Stomach (tissue), 9 donors: ENCODE measurements around the gene ENOX1. TPM values are rescaled to one million over a fixed set of nuclear protein-coding genes. Genes with fewer than 3 reads are reported as not detected.

Experiments used
- DNase-seq, 2 donors: peaks; one replicate each; pipeline versions ENCODE4 v3.0.0 to v3.0.0-alpha.2; 2013 to 2019
- H3K27ac ChIP-seq, 5 donors: fragments of 200-600 bp in 4 of 5; sonication (generic) in 4 of 5; one replicate each; pipeline ENCODE4 v1.5.1; 2013 to 2019; ENCODE audit warnings: mild to moderate bottlenecking in 1 of 5, moderate library complexity in 1 of 5
- H3K27me3 ChIP-seq, 3 donors: fragments of 200-600 bp; sonication (generic); one replicate each; pipeline ENCODE4 v1.5.1; 2017 to 2019; ENCODE audit warnings: mixed run types in 1 of 3
- H3K36me3 ChIP-seq, 4 donors: fragments of 200-600 bp; sonication (generic); 1 replicate in 3 of 4; 2 replicates in 1 of 4; pipeline ENCODE4 v1.5.1; 2016 to 2019
- H3K4me1 ChIP-seq, 4 donors: fragments of 200-600 bp; sonication (generic); one replicate each; pipeline ENCODE4 v1.5.1; 2016 to 2019
- H3K4me3 ChIP-seq, 4 donors: fragments of 200-600 bp; sonication (generic) in 3 of 4; one replicate each; pipeline ENCODE4 v1.5.1; 2016 to 2019; ENCODE audit warnings: mild to moderate bottlenecking in 1 of 4
- H3K9me3 ChIP-seq, 4 donors: fragments of 200-600 bp; sonication (generic); one replicate each; pipeline ENCODE4 v1.5.1; 2016 to 2019
- CTCF ChIP-seq, 7 experiments: fragments of 450-650 bp in 4 of 7; fragments of 200-600 bp in 3 of 7; sonication (generic) in 3 of 7; IDR thresholded peaks; one replicate each; pipeline ENCODE4 v1.5.1; 2016 to 2019; ENCODE audit warnings: antibody characterized with exemption in 7 of 7, control low read depth in 2 of 7, mild to moderate bottlenecking in 1 of 7
- EP300 ChIP-seq: sonication (generic); formaldehyde crosslinking; IDR thresholded peaks from one replicate; pipeline ENCODE4 v1.6.1; 2017; ENCODE audit warnings: antibody characterized with exemption
- POLR2A ChIP-seq, 4 donors: fragments of 450-650 bp; IDR thresholded peaks; one replicate each; pipeline ENCODE4 v1.6.1; 2016; ENCODE audit warnings: antibody characterized with exemption in 4 of 4, control low read depth in 2 of 4, mild to moderate bottlenecking in 1 of 4, moderate library complexity in 1 of 4
- POLR2AphosphoS5 ChIP-seq, 3 donors: sonication (generic); formaldehyde crosslinking; IDR thresholded peaks; one replicate each; pipeline ENCODE4 v1.6.1; 2016; ENCODE audit warnings: antibody characterized with exemption in 3 of 3
- WGBS, 5 donors: extraction: QIAGEN DNeasy Blood & Tissue Kit in 3 of 5; methylation state at CpG; one replicate each; pipeline versions ENCODE4 v1.1.5 to v1.1.7; 2013 to 2018; 5-methylcytosine and 5-hydroxymethylcytosine counted together
- intact Hi-C: fragments of 100-400 bp; cut with DNase I; formaldehyde crosslinking; loops from one replicate; pipeline ENCODE4 v1.15.1; 2023; ENCODE audit warnings: low total_unique reads
- polyA plus RNA-seq, 3 donors: library from polyadenylated mRNA; stranded (reverse); fragments of 200-250 nt; gene quantifications; one replicate each; pipeline ENCODE4 v1.2.3, GENCODE V29; 2013
- total RNA-seq, 5 donors: library from RNA; depleted of rRNA; stranded (reverse); fragments of >200 nt; gene quantifications; one replicate each; pipeline versions ENCODE4 v1.1.0 to v1.2.3, GENCODE V29; 2014 to 2016
- donor health status: healthy with polysubstance abuse.
- donor health status: Bipolar disorder and iron deficiency.
- donor health status: healthy.

ENOX1 gene
- total and polyA plus RNA-seq, 8 donors, result 0.46 to 6.2 (median 1.4) TPM; not detected in 1

GRCh38 chr13:43433691-43434141 lies 353.1 kb downstream of the ENOX1 start:
- Histone ChIP-seq H3K4me1 (peaks cover 0 to 7% (median 0%) of the 10 kb centered on the region in 4 donors), H3K9me3 (no peaks in the 10 kb centered on the region), H3K36me3 (no peaks in the 10 kb centered on the region), H3K4me3 (no peak overlapping the region), H3K27me3 (no peaks in the 10 kb centered on the region), H3K27ac (no peak overlapping the region)
- 80 to 96% (median 92%) methylated on average over 1 of the region's 1 CpG for WGBS, 5 donors
- intact Hi-C loops, result no loop called here
- no peak for DNase-seq
- TF ChIP-seq POLR2AphosphoS5 (IDR thresholded peaks at IDR 0.05) (no peak), EP300 (no peak), POLR2A (IDR thresholded peaks at IDR 0.05) (no peak), CTCF (IDR thresholded peaks at IDR 0.05) (no peak)

- intact Hi-C loops, result no loop called here
- Histone ChIP-seq H3K27ac (no peak overlapping the region), H3K36me3 (no peaks in the 10 kb centered on the region), H3K4me3 (no peak overlapping the region), H3K27me3 (no peaks in the 10 kb centered on the region), H3K9me3 (no peaks in the 10 kb centered on the region), H3K4me1 (peaks cover 0 to 7% (median 0%) of the 10 kb centered on the region in 4 donors)
- TF ChIP-seq CTCF (IDR thresholded peaks at IDR 0.05) (no peak), POLR2A (IDR thresholded peaks at IDR 0.05) (no peak), EP300 (no peak), POLR2AphosphoS5 (IDR thresholded peaks at IDR 0.05) (no peak)
- 78 to 84% (median 80%) methylated on average over 5 of the region's 5 CpGs for WGBS, 5 donors
- DNase-seq, result no peak
These were observed 353.8 kb downstream of the ENOX1 start for GRCh38 chr13:43432958-43433357.

- no peak for DNase-seq
- no peak overlapping the region for H3K27ac ChIP-seq
- WGBS, 5 donors, result 87 to 93% (median 89%) methylated on average over 8 of the region's 8 CpGs
- H3K9me3 ChIP-seq, result no peaks in the 10 kb centered on the region
- H3K27me3 ChIP-seq, result no peaks in the 10 kb centered on the region
- peaks cover 0 to 7% (median 0%) of the 10 kb centered on the region in 4 donors for H3K4me1 ChIP-seq
- no peaks in the 10 kb centered on the region for H3K36me3 ChIP-seq
- TF ChIP-seq CTCF (IDR thresholded peaks at IDR 0.05) (no peak), POLR2A (IDR thresholded peaks at IDR 0.05) (no peak), EP300 (no peak)
- H3K4me3 ChIP-seq, result no peak overlapping the region
- intact Hi-C loops, result no loop called here
These were observed 354.9 kb downstream of the ENOX1 start for GRCh38 chr13:43431841-43432240.

GRCh38 chr13:43431290-43431716 lies 355.5 kb downstream of the ENOX1 start:
- H3K4me3 ChIP-seq, result no peak overlapping the region
- no peaks in the 10 kb centered on the region for H3K9me3 ChIP-seq
- H3K36me3 ChIP-seq, result no peaks in the 10 kb centered on the region
- no peaks in the 10 kb centered on the region for H3K27me3 ChIP-seq
- TF ChIP-seq EP300 (no peak), POLR2AphosphoS5 (IDR thresholded peaks at IDR 0.05) (no peak), POLR2A (IDR thresholded peaks at IDR 0.05) (no peak), CTCF (IDR thresholded peaks at IDR 0.05) (no peak)
- intact Hi-C loops, result no loop called here
- no peak overlapping the region for H3K27ac ChIP-seq
- H3K4me1 ChIP-seq, result peaks cover 0 to 7% (median 0%) of the 10 kb centered on the region in 4 donors
- 33 to 65% (median 59%) methylated on average over 4 of the region's 4 CpGs for WGBS, 5 donors
- DNase-seq, result no peak
